HuH-7 (cell line): Measurements from ENCODE around the gene FAM13C.

Source experiments
- DNase-seq: peaks from one replicate; pipeline ENCODE4 v3.0.0; 2011; ENCODE audit warnings: low spot score

The FAM13C gene

DNA sequence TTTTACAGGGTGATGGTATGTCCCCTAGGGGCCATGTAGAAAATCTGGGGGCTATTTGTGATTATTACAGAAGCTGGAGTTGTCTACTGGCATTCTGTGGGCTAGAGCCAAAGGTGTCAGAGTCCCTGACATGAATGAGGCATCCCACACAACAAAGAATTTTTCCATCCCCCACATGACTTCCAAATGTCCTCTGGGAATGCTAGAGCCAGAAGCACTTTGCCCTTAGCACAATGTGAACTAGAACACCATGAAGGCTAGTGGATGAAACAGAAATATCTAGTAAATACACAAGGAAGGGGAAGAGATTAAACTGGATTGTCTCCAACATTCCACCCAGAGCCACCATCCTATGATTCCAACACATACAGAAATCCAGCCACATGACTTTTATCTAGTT, 46.9 kb downstream of the FAM13C start:
- no peak for DNase-seq

DNA sequence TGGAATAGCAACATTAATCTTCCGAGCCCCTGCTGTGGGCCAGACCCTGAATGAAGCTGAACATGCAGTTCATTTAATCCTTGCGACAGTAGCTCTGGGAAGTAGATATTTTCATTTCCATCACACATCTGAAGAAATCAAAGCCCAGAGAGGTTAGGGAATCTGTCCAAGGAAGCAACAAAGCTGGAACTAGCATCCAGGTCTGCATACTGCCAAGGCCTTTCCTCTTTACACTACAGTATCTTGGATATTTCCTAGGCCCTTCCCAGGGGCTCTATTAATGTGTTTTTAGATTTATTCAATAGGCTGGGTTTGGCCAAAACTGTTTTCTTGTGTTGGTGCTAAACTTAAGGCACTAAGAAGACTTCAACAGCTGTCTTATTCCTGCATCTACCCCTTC, 48.1 kb downstream of the FAM13C start:
- no peak for DNase-seq

- no peak for DNase-seq
Measured at GRCh38 chr10:59312247-59312646, 50.1 kb downstream of the FAM13C start.

- no peak for DNase-seq
Measured at GRCh38 chr10:59311025-59311424, 51.3 kb downstream of the FAM13C start.

GRCh38 chr10:59310324-59310914, 51.9 kb downstream of the FAM13C start:
- no peak for DNase-seq

- no peak for DNase-seq
Measured at GRCh38 chr10:59304521-59305097, 57.7 kb downstream of the FAM13C start.

GRCh38 chr10:59303018-59303417, 59.3 kb downstream of the FAM13C start:
- no peak for DNase-seq

DNA sequence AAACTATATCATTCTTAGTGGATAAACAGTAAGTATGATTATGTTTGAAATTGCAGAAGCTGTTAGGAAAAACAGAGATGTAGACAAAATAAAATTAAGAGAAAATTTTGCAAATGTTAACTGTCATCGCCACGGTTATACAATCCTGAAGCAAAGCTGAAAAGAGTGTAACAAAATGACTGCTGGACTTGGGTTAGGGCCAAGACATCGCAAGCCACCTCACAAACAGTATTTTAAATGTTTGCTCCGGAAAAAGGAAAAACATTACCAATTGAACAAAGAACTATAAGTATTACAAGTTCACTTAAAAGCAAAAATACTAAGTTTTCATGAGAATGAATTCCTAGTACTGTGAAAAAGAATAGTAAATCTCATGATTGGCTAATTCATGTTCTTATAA, 60.0 kb downstream of the FAM13C start:
- no peak for DNase-seq

- DNase-seq = no peak
Measured at GRCh38 chr10:59301067-59301754, 61.1 kb downstream of the FAM13C start.

GRCh38 chr10:59300386-59300785, 62.0 kb downstream of the FAM13C start:
- no peak for DNase-seq

GRCh38 chr10:59299933-59300332, 62.4 kb downstream of the FAM13C start:
- DNase-seq = no peak

DNA sequence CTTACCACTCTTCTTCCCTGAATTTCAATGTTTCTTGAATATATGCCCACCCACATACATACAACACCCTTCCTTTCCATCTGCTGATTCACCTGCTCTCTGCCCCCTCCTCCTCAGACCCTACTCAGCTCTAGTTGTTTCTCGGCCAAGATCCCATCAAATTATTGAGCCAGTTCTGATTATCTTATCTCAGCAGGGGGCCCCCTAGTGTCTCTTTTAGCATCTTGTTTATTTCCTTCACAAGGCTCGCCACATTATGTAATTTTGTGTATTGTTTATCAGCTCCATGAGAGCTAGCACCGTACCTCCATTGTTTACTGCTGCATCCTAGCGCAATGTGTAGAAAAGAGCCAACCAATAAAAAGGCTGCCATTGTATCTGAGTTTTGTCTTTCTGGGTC, 71.9 kb downstream of the FAM13C start:
- no peak for DNase-seq

DNA sequence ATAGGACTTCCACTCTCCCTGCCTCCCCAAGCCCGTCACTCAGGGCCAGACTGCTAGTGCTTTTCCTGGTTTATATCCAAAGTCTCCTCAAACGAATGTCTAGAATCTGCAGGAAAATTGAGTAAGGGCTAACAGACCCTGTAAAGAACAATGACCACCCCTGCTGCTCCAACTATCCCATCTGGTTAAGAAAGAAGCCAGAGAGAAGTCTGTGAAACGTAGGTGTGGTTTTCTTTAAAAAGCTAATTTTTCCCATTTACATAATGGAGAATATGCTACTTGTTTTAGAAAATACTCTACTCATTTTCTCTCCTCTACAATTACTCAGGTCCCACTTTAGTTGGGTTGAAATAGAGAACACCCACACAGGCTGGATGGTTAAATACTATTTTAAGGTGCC, 72.5 kb downstream of the FAM13C start:
- DNase-seq = no peak

DNA sequence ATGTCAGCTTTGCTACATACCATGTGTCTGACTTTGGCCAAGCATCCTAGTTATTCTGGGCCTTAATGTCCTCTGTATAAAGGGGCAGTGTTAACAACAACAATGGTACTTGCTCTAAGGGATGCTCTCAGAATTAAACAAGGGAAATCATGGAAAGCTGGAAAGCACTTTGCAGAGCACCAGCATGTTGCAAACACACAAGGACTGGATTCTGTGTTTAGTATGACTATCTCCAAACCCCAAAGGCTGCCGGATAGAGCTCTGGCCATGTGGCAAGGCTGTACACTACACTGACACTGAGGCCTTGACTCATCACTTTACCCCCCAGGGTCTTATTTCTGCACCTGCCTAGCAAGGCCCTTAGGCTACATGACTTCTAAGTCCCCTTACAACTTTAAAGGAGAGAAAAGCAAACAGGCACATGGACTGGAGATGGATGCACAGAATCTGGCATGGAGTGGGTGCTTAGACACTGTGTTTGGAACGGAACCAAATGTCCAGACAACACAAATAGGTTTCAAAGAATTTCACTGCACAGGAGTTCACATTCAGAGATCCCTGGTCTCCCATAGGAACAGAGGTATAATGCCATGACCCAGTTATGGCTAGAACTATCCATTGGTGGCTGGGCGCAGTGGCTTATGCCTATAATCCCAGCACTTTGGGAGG, 74.6 kb downstream of the FAM13C start:
- no peak for DNase-seq

- DNase-seq = no peak
Measured at GRCh38 chr10:59285848-59286247, 76.5 kb downstream of the FAM13C start.

GRCh38 chr10:59285073-59285472, 77.3 kb downstream of the FAM13C start:
- no peak for DNase-seq

DNA sequence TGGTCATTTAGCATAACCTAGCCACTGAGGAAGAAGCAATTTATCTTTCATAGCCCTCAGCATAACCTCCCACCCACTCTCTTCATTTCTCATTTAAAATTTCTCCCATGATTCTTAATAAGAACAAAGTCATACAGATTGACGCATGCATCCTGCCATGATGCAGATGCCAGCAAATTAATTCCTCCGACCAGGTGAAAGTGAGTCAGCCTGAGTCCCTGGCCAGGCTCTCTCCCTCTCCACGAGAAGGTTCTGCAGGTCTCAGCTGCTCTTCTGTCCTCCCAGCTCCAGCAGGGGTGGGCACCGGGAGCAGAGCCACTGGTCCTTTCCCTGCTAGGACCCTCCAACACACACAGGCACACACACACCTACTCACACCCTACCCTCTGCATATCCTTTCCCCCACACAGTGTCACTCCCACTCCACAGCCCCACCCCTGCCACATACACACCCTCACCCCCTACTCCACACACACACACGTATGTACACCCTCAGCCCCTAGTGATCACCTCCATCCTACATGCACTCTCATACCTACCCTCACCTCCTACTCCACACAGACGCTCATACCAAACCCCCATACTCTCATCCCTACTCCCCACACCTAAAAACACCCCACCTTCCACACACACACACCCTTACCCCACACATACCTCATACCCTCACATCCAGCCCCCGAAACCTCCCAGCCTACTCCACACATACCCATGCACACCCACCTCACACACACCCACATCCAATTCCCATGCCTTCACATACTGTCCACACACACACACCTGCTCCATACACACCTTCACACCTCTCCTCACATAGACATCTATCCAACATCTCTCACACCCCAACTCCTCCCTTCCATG, 78.0 kb downstream of the FAM13C start:
- no peak for DNase-seq

DNA sequence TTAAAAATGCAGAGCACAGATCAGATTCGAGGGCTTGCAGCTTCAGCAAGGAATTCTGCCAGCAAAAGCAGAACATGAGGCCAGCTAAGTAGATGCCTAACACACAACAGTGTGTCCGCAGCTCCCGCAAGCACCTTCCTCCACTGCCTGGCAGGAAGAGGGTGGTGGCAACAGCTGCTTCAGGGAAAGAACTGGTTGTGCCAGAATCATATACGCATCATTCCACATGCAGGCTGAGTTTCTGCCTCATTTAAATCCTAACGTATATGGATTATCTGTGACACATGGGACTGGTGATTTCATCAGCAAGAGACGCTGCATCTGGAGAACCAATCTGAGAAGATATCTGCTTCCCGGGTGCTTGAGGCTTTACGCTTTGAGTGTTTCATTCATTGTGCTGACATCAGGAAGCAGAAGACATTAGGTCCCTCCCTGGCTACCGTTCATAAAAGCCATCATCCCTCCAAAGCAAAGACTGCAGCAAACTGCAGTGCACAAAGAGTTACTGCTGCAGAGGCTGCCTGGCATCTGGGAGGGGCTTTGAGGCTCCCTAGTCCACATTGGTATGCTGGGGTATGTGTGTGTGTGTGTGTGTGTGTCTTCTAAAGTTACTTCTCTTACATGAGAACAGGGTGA, 78.8 kb downstream of the FAM13C start:
- no peak for DNase-seq

DNA sequence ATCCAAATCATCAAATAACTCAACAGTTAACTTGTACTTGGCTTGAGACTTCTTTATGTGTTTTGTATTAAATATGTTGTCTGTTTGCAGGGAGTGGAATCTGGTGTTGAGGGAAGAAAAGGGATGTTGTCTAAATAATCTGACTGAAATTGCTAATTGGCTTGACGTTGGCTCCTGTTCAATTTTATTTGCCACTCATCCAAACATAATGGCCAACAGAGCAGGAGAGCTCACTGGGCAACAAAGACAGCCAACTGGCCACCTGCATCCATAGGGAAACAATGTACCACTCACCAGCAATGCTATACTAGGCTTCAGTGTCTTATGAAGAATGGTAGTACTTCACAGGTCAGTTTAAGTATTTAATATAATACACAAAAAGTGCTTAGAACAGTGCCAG, 80.5 kb downstream of the FAM13C start:
- DNase-seq = no peak

DNA sequence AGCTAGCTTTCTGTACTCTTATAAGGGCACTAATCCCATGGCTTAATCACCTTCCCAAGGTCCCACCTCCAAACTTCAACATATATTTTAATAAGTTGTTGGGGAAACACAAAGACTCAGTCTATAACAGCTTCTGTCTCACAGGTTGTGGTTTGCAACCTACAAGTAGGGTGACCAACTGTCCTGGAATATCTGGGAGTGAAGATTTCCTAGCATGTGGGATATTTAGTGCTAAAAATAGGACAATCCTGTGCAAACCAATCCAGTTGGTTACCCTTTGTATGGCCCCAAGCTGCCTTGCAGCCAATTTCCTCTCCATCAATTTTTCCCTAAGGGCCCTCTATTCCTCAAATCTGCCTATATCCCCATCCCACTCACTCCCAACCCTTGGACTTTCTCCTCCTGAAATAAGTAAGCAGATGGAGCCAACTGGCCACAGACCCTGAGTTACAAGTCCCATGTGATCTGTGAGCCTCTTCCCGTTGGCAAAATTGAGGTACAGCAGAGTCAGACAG, 82.3 kb downstream of the FAM13C start:
- DNase-seq = no peak

GRCh38 chr10:59279476-59279875, 82.9 kb downstream of the FAM13C start:
- DNase-seq = no peak

- DNase-seq = no peak
Measured at GRCh38 chr10:59276919-59277318, 85.4 kb downstream of the FAM13C start.
